HG03565 (cell line): ENCODE results near the gene ZDHHC8.

Source experiments
- ATAC-seq: cut with Tn5 transposase; IDR thresholded peaks from one replicate; pipeline ENCODE4 v1.9.1; 2021; ENCODE audit warnings: mild to moderate bottlenecking, moderate library complexity; ENCODE audit not compliant: unreplicated experiment

Gene ZDHHC8

DNA sequence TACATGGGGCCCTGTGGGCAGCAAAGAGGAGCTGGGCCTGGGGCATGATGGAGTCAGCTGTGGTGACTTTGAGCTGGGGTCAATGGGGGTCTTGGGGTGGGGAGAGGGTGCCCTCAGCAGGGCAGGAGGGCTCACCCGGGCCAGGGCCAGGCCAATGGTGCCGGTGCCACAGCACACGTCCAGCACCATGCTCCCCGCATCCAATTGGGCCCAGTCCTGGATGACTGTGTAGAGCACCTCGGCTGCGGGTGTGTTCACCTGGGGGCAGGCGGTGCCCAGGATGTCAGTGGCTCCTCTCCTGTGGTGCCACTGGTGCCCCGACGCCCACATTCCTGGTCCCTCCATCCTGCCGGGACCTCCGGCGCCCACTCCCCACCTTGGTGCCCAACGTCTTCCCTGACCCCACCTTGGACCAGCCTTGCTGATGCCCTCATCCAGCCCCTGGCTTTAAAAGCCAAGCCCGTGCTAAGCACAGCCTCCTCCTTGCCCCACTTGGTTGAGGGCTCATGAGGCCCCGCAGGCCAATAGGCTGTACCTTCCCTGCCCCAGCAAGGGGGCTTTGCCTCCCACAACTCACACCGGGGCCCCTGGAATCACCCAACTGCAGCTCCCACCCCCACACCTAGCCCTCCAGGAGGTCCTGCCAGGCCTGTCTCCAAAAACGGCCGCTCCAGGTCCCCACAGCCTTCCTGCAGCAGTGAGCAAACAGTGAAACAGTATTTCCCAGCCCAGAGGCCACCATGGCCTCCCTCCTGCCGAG is 17.9 kb upstream of the ZDHHC8 start:
- ATAC-seq = no peak

DNA sequence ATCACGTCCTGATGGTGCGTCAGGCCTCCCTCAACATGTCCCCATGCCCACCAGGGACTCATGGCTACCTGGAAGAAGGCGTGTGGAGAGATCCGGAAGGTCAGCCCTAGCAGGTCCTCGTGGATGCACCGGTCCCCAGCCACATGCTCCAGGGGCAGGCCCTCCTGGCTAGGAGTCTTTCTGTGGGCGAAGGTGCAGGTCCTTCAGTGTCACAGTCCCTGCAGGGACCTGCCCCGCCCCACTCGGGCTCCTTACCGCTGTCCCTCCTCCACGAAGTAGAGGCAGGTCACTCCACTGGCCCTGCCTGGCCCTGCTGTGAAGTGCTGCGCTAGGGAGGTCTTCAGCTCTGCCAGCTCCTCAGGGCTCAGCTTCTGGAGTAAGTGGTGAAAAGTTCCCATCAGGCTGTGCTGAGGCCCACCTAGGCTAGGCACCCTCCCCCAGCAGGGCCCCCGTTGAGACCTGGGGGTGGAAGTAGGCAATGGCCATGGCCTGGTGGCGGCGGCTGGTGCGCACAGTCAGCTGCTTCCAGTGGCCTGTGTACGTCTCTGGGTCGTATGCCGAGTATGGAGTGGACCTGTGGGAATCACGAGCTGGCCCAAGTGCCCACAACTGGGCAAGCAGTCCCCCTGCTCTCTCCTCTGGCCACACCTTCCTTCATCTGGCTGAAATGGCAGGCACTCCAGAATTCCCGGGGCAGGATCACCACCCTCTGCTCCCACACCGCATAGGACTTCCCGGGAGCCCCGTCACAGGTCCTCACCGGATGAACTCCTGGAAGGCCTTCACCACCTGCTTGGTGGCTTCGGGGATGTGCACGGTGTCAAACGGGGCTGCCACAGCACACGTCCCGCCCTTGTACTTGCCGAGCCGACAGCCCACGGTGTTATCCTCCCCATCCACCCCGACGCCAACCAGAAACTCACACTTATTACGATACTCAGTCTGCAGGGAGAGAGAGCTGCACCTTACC is 16.8 kb upstream of the ZDHHC8 start:
- no peak for ATAC-seq

DNA sequence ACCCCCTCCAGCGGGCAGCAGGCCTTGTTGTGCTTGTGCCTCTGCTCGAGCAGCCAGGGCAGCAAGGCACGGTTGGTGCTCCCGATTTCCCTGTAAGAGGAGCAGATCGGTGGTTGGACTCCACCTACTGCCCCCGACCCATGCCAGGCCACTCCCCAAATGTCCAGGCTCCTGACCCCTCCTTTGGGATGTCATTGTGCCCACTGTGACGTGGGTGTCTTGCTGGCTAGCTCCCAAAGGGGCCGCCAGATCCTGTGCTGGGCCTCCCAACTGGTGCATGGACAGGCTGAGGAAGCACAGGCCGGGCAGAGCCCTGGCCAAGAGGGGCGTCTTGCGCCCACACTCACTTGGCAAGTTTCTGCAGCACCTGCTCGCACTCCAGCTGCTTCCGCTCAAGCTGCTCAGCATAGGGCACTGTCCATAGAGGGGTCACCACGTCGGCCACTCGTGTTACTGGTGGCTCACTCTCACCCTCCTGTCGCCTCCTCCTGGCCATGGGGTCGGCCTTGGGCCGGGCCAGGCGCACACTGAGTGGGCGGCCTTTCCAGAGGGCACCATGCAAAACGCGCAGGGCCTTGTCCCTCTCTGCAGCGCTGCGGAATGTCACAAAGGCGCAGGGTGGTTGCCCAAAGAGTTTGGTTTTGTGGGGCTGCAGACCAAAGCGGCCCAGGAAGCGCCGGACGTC is 15.8 kb upstream of the ZDHHC8 start, which contains the start of gene RANBP1:
Gene RANBP1 (plus strand): TSS at position 414 of the 685 bp plus-strand sequence. CDS start 81 bp downstream, at position 495.
- no peak for ATAC-seq

DNA sequence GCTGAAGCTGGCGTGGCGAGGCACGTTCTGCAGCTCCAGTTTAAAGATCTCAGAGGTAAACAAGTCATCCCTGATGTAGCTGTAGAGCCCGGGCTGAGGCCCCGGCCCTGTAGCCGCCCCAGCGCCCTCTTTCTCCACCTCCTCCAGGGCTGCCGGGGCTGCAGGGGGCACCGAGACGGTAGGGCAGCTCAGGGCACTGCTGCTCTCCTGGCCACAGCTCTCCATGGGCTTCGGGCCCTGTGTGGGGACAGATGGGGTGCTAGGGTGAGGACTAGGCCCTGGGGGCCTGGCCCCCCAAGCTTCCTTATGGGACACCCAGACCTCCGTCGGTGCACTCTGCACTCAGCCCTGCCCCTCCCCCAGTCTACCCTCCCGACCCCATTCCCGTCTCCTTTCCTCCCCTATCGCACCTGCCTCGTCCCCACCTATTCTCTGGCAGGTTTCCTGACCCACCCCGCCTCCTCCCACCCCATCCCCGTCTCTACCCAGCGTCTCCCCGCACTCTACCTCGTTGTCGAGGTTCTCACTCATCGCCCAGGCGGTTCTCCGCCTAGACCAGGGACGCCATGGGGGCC is 15.1 kb upstream of the ZDHHC8 start:
- no peak for ATAC-seq

DNA sequence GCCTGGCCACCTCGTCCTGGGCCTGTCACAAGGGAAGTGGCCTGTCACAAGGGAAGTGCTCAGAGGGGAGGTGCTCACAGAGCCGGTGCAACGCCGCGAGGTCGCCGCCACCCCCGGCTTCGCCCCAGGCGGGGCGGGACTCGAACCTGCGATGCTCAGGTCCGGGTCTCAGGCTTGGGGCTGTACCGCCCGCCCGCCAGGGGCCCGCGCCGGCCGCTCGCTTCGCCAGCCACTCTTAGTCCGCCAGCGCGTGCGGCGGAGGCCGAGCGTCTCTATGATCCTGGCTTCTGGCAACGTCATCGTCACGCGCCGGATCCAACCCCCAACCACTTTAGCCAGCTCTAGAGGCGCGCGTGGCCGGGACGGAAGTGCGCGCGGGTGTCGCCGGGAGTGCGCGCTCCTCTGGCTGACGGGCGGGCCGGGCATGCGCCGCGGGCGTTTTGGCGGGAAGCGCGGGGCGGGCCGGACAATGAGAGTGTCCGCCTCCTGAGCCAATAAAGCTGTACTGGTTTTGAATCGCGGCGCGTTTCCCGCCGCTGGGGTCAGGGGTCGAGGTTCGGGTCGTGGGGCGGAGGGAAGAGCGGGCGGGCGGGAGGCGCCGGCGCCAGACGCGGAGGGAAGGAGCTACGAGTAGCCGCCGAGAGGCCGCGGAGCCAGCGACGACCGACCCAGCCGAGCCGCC is 14.5 kb upstream of the ZDHHC8 start, which contains the start of gene TRMT2A:
Gene TRMT2A (minus strand): TSS at position 276 of the 682 bp plus-strand sequence. CDS start 320 bp downstream, outside the sequence.
- peak; percentile 61 for ATAC-seq

DNA sequence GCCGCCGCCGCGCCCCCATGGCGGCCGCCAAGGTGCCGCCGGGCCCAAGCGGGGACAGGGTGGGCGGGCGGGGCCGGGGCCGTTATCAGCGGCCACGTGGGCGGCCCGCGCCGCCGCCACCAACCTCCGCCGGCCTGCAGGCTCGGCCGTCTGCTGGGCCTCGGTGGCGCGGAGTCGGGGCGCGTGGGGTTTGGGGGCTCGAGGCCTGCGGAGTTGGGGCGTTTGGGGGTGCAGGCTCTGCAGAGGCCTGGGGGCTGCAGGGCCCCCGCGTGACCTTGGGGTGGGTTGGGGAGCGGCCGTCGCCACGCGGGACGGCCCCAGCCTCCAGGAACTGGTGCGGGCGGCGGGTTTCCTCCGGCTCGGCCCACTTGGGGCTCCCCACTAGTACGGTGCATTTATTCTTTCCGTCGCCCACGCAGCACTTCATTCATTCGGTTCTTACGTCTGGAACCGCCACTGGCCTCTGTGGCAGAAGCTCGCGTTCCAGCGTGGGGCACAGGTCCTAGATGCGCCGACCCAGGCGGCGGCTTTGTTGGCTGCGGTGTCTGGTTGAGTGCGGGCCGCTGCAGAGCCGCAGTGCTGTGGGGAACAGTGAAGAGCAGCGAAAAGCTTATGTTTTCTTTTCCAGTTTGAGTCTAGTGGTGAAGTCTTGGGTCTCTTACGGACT is 13.8 kb upstream of the ZDHHC8 start:
- ATAC-seq = peak; percentile 13

DNA sequence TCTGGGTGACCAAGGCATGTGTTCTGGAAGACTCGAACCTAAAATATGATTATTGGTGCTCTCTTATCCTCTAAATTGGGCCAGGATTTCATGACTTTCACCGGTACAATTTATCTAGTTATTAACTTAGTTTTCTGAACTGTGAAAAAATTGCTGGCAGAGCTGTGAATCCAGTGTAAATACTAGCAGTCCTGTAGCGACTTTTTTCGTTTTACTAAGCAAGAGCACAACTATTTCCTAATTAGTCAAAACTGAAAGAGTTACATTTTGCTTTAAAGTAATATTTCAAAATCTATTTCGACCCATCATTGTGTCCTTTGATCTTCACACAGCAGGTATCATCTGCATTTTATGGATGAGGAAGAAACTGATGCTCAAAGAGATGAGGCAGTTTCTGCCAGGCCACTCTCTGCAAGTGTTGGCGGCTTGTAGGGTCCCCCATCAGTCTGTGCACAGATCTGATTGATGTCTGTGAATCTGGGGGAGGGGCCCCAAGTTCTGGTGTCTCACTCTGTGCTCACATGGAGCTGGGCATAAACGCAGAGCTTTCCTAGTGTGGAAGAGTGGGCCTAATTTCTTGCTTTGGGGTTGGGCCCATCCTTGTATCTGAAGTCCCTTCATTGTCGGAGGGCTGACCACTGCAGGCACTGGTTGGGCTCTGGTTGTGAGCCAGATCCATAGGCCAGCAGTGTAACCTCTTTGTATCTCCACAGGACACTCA is 13.1 kb upstream of the ZDHHC8 start:
- ATAC-seq = no peak

DNA sequence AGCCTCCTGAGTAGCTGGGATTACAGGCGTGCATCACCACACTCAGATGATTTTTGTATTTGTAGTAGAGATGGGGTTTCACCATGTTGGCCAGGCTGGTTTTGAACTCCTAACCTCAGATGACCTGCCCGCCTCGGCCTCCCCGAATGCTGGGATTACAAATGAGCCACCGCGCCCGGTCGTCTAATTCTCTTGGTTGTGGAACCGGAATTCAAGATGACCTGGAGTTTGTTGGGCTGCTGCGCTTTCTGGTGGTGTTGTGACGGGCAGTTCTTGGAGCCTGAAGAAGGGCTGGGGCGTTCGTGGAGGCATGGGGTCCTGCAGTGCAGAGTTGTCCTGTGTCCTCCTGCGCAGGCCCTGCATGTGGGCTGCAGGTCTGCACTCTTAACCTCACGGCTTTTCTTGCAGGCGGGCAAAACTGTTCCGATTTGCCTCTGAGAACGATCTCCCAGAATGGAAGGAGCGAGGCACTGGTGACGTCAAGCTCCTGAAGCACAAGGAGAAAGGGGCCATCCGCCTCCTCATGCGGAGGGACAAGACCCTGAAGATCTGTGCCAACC is 9.7 kb upstream of the ZDHHC8 start:
- no peak for ATAC-seq

DNA sequence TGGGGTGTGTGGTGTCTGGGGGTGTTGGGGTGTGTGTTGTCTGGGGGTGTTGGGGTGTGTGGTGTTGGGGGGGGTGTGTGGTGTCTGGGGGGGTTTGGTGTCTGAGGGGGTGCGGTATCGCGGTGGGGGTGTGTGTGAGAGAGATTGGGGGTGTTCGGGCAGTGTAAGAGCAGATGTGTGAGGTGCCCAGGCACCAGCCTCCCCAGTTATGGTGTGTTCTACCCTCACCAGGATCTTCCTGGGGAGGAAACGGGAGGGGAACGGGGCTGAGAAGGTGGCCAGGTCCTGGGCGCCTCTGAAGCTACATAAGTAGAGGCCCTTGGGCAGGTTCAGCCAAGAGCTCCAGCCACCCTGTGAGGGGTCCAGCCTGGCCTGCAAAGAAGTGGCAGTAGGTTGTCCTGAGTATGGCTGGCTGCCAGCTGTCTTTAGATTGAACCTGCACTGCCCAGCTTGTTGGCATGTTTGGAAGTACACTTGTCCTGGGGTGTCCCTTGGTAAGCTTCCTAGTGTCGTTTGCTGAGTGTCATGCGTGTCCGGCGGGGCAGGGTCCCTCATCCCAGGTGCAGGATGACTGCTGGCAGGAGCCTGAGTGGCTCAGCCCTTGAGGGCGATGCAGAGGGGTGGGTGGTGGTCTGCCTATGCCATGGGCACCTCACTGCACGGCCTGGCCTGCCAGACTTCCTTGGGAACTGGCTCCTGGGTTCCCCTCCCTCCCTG is 8.1 kb upstream of the ZDHHC8 start:
- ATAC-seq = no peak

DNA sequence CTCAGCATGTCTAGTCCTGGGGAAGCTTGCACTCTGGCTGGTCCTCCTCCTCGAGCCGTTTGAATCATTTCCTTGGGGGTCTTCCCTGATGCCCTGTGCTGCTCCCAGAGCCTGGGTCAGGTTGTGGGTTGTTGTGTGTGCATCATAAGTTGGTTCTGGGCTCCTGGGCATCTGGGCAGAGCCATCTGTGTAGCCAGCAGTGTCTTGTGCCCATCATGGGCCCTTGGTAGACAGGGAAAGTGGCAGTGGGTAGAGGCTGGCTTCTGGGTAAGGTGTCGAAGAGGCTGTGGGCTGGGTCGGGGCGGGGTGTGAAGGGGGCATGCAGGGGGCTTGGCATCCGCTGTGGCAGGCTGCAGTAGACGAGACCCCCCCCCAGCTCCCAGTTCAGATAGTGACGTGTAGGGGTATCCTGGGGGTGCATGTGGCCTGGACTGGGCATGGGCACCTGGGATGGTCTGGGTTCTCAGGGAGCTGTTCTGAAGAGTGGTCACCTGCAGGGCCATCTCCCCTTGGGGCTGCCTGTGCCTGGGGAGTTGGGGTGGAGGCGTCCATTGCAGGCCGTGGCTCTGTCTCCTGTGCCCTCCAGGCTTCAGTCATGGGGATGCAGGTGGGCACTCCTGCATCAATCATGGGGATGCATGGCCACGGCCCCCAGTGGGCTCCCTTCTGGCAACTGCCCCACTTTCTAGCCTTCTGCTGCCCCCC is 7.4 kb upstream of the ZDHHC8 start:
- no peak for ATAC-seq

DNA sequence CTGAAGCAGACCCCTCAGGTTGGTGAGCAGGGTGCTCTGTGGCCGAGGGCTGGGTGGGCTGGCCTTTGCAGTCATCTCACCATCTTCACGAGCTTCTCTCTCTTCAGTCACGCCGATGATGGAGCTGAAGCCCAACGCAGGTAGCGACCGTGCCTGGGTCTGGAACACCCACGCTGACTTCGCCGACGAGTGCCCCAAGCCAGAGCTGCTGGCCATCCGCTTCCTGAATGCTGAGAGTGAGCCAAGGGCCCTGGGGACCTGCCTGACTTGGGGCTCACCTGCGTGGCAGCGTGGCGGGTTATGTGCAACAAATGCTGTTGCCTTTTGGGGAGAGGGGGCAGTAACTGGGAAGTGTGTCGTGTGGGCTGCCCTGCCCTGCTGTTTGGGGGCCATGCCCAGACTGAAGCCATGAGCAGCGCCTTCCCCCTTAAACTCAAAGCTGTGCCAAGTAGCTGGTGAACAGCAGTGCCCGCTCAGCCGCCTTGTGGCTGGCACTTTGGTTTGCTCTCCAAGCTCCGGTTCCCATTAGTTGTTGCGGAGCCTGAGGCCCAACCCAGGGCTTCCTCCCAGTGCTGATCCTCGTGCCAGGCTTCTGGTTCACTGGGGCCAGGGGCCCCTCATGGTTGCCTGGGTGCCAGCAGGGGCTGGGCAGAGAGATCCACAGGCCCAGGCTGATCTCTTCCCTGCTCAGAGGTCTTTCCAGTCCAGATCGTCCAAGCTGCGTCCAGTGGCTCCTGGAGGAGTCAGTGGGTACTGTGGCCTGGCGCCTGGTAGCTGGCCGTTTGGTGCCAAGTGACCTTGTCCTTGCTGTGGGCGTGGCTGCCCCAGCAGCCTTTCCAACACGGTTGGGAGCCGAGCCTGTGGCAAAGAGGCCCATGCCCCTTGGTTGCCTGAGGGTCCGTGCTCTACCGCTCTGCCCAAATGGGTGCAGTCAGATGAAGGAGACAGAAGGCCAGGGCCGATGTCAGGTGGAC is 6.1 kb upstream of the ZDHHC8 start:
- ATAC-seq = no peak

DNA sequence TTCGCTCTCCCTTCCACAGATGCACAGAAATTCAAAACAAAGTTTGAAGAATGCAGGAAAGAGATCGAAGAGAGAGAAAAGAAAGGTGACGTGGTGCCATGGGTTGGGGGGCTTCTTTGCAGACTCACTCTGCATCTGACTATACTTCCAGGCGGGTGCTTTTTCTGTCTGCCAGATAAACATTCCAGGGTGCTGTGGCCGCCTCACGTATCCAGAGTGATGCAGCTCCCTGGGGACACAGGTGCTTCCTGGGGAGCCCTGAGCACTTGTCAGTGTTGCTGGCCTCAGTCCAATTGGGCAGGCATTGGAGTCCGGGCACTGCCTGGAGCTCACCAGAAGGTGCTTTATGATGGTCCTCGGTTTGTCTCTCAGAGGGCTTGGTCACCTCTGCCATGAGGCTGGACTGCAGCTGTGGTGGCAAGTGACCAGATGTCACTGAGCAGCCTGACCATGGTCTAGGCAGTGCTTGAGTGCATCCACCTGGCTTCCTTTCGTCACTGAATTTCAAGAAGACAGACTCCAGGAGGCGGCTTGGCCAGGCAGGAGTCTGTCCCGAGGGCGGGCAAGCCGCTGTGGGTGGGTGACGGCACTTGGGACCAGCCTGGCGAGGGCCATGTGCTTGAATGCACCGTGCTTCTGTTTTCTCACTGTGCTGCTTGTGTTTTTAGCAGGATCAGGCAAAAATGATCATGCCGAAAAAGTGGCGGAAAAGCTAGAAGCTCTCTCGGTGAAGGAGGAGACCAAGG is 5.1 kb upstream of the ZDHHC8 start:
- ATAC-seq = no peak

DNA sequence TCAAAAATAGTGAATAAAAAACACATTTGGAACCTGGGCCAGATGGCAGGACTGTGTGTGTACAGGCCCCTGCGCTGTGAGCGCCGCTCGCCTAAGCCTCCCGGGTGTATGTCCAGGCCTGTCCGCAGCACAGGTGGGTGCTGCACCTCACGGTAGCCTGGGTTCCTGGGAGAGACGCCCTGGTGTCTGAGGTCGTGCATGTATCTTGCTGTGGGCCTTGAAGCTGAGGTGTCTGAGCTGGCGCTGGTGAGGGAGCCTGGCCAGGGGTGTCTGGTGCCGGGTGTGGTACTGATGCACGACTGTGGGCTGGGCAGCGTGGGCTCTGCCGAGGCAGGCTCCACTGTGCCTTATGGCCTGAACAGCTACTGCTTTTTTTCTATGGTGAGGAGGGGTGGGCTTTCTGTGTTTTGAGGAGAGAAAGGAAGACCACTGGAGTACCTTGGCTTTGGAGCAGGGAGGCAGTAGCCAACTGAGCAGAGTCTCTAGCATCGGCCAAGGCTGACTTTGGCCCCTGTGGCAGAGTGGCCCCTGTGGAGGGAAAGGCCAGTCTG is 4.2 kb upstream of the ZDHHC8 start:
- ATAC-seq = no peak

DNA sequence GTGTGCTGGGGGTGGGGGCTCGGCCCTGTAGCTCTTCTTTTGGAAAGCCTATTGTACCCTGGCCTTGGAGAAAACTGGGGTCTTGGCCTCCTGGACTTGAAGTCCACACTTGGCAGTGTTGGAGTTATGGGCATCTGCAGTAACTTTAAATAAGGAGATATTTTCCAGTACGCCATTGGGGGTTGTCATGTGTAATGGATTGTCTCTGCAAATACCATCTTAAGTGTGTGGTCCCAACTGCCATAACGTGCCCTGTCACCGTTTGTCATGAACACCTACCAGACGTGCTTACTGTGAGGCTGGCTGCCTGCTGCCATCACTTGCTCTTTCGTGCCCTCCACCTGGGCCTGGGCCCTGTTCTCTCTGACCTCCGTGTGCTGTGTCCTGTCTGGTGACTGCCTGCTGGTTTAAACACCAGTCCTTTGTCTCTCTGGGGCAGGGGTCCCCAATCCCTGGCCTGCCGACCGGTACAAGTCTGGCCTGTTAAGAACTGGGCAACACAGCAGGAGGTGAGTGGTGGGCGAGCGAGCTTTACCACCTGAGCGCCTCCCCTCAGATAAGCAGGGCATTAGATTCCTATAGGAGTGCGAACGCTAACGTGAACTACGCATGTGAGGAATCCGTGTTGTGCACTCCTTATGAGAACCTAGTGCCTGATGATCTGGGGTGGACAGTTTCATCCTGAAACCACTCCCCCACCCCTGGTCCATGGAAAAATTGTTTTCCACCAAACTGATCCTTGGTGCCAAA is 3.6 kb upstream of the ZDHHC8 start:
- ATAC-seq = no peak

DNA sequence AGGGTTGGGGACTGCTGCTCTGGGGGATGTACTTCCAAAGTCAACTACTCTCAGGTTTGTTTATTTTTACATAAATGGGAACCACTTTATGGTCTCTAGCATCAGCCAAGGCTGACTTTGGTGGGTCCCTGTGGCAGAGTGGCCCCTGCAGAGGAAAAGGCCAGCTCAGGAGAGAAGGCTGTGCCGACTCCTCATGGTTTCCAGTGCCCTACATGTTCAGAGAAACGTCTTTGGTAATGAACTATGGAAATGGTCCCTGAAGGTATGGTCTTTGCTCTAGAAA is 3.0 kb upstream of the ZDHHC8 start:
- ATAC-seq = no peak
